Measurements from ENCODE around the gene CALM3.

The CALM3 gene

GRCh38 chr19:46608581-46609345, 7.6 kb downstream of the CALM3 start:
- H3K4me3 ChIP-seq (replicated peaks; ENCODE audit: low read depth, low read length) = no peak overlapping the region
- no peak for TF ChIP-seq CTCF (IDR thresholded peaks at IDR 0.05; ENCODE audit: low read depth, low read length, missing control alignments)
- no peak for DNase-seq (ENCODE audit: extremely low read depth, low read depth)

- no peak for DNase-seq (ENCODE audit: extremely low read depth, low read depth)
- no peak overlapping the region for H3K4me3 ChIP-seq (replicated peaks; ENCODE audit: low read depth, low read length)
- no peak for TF ChIP-seq CTCF (IDR thresholded peaks at IDR 0.05; ENCODE audit: low read depth, low read length, missing control alignments)
Measured at GRCh38 chr19:46609511-46610412, 8.6 kb downstream of the CALM3 start.

- no peak for DNase-seq (ENCODE audit: extremely low read depth, low read depth)
- TF ChIP-seq CTCF (IDR thresholded peaks at IDR 0.05; ENCODE audit: low read depth, low read length, missing control alignments) = no peak
- no peak overlapping the region for H3K4me3 ChIP-seq (replicated peaks; ENCODE audit: low read depth, low read length)
Measured at GRCh38 chr19:46610413-46610775, 9.3 kb downstream of the CALM3 start.

- TF ChIP-seq CTCF (IDR thresholded peaks at IDR 0.05; ENCODE audit: low read depth, low read length, missing control alignments) = no peak
- no peak for DNase-seq (ENCODE audit: extremely low read depth, low read depth)
- no peak overlapping the region for H3K4me3 ChIP-seq (replicated peaks; ENCODE audit: low read depth, low read length)
Measured at GRCh38 chr19:46610851-46611770, 10.0 kb downstream of the CALM3 start.

GRCh38 chr19:46611776-46612175, 10.6 kb downstream of the CALM3 start:
- DNase-seq (ENCODE audit: extremely low read depth, low read depth) = no peak
- no peak overlapping the region for H3K4me3 ChIP-seq (replicated peaks; ENCODE audit: low read depth, low read length)
- no peak for TF ChIP-seq CTCF (IDR thresholded peaks at IDR 0.05; ENCODE audit: low read depth, low read length, missing control alignments)

- TF ChIP-seq CTCF (IDR thresholded peaks at IDR 0.05; ENCODE audit: low read depth, low read length, missing control alignments) = no peak
- DNase-seq (ENCODE audit: extremely low read depth, low read depth) = no peak
- H3K4me3 ChIP-seq (replicated peaks; ENCODE audit: low read depth, low read length) = no peak overlapping the region
Measured at GRCh38 chr19:46613525-46613924, 12.4 kb downstream of the CALM3 start.
